HG02884 (cell line): ENCODE data around the gene DOK7.
"Not testable (repeated sequence)": the region's sequence is repeated elsewhere in the genome, so short reads cannot be mapped to it uniquely, and the experiment has no call there.

Experiments used
- ATAC-seq: cut with Tn5 transposase; IDR thresholded peaks from one replicate; pipeline ENCODE4 v1.9.1; 2021; ENCODE audit warnings: mild to moderate bottlenecking, moderate library complexity; ENCODE audit not compliant: unreplicated experiment

The DOK7 gene

DNA sequence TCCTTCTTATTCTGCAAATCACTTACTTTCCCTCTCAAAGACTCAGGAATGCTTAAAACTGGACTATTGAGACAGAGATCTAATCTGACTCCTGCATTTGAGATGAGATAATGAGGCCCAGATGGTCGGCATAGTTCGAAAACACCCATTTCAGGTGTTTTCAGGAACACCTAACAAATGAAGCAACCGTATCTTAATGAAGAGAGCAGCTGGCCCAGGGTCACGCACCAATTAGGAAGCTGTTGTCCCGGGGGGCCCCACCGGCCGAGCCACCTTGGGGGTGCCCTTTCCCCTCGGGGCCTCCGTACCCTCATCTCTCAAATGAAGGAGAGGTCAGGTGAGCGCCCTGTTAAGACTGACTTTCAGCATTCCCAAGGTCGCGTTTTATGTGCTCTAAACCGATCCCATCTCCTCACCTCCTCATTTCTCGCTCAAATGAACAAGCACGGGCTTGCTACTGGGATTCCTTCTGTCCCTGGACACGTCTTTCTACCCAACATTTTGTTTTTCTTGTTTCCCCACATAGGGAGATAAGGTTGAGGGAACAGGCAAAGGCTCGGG lies 68.3 kb downstream of the DOK7 start:
- no peak for ATAC-seq

DNA sequence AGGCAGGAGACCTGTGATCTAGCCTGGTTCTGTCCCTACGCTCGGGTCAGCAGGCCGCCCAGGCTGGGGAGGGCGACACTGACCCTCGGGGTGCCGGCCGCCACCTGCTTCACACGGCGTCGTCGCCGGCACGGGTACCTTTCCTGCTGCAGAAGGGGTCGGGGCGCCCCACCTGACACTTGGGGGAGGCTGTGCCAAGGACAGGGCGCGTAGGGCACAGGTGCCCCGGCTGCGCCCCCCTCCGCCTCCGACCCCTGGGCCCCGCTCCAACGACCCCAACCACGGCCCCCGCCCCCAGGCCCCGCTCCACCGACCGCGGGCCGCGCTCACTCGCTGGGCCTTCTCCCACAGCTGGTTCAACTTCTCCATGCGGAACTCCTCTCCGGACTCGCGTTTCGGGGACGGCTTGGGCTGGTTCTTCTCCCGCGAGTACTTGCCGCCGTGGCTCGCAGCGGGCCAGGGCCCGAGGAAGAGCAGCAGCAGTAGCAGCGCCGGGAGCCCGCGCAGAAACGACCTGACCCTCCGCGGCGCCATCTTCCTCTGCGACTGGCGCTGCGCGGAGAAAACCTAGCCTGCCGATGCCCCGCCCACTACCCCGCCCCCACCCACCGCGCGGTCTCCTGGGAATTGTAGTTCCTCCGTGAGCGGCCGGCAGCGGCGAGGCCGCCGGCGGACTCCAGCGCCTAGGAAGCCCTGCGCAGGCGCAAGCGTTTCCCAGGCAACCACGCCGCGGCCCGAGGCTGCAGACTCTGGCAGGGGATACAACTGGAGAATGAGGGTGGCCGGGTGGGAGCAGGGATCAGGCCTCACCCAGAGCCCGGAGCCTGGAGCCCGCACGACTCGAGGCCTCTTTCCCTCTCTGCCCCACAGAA lies 69.0 kb downstream of the DOK7 start, which contains the start of gene LRPAP1:
TSS of gene LRPAP1 (minus strand) at position 544 of the 872 bp plus-strand sequence. CDS start at position 534, 10 bp downstream.
- peak; percentile 88 for ATAC-seq

- ATAC-seq: peak; percentile 36
Observed at GRCh38 chr4:3532751-3533422, 69.8 kb downstream of the DOK7 start.

- ATAC-seq: no peak
Observed at GRCh38 chr4:3533423-3533820, 70.3 kb downstream of the DOK7 start.

- not testable (repeated sequence) for ATAC-seq
Observed at GRCh38 chr4:3535812-3536211, 72.7 kb downstream of the DOK7 start.

DNA sequence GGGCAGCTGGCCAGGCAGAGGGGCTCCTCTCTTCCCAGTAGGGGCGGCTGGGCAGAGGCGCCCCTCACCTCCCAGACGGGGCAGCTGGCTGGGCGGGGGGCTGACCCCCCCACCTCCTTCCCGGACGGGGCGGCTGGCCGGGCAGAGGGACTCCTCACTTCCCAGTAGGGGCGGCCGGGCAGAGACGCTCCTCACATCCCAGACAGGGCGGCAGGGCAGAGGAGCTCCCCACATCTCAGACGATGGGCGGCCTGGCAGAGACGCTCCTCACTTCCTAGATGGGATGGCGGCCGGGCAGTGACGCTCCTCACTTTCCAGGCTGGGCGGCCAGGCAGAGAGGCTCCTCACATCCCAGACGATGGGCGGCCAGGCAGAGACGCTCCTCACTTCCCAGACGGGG lies 75.8 kb downstream of the DOK7 start:
- not testable (repeated sequence) for ATAC-seq

- not testable (repeated sequence) for ATAC-seq
Observed at GRCh38 chr4:3543415-3543814, 80.3 kb downstream of the DOK7 start.
